Activated T-cell treated with anti-CD3 and anti-CD28 coated beads for 48 hours (primary cell): Measurements from ENCODE around the gene DHDH.

ENCODE experiments used
- DNase-seq: peaks from one replicate; pipeline ENCODE4 v3.0.0-alpha.2; 2020; ENCODE audit warnings: low read depth

The DHDH gene

GRCh38 chr19:48992581-48993174 is 59.2 kb downstream of the DHDH start:
- no peak for DNase-seq

- DNase-seq = peak; percentile 100
These were observed 59.9 kb downstream of the DHDH start, which contains the start of the genes GYS1 and RUVBL2 for GRCh38 chr19:48993175-48994034. GYS1 (minus strand) TSS chr19:48993309; CDS start chr19:48993112, 197 bp downstream. RUVBL2 (plus strand) TSS chr19:48993887; CDS start chr19:48993912, 25 bp downstream.

- DNase-seq = no peak
These were observed 60.5 kb downstream of the DHDH start for GRCh38 chr19:48994035-48994386.
